Endodermal cell (in vitro differentiated cells): ENCODE data around the gene EXD3. TPM values are rescaled to one million over a fixed set of nuclear protein-coding genes. Genes with fewer than 3 reads are reported as not detected.
A peak's percentile ranks its signal among the peaks of the same experiment; 100 is the strongest.

Experiments used
- DNase-seq: peaks from one replicate; pipeline ENCODE4 v3.0.0-alpha.2; 2017
- H3K27ac ChIP-seq: 2 replicates; pipeline ENCODE4 v1.5.1; 2013; ENCODE audit warnings: mild to moderate bottlenecking, low read depth, low read length, moderate library complexity
- H3K27me3 ChIP-seq: 2 replicates; pipeline ENCODE4 v1.6.1; 2013; ENCODE audit warnings: mild to moderate bottlenecking, low read length, moderate library complexity; ENCODE audit not compliant: insufficient read depth, control insufficient read depth, poor library complexity, severe bottlenecking
- H3K36me3 ChIP-seq: 2 replicates; pipeline ENCODE4 v1.7.0; 2013; ENCODE audit warnings: mild to moderate bottlenecking, low read length, moderate library complexity; ENCODE audit not compliant: control insufficient read depth, insufficient read depth
- H3K4me1 ChIP-seq: one replicate; pipeline ENCODE4 v1.7.0; 2013; ENCODE audit warnings: low read length; ENCODE audit not compliant: control insufficient read depth, insufficient read depth
- H3K4me3 ChIP-seq: 2 replicates; pipeline ENCODE4 v1.5.1; 2013; ENCODE audit warnings: mild to moderate bottlenecking, low read length, moderate library complexity
- H3K9ac ChIP-seq: 2 replicates; pipeline ENCODE4 v1.6.1; 2013; ENCODE audit warnings: mild to moderate bottlenecking, low read length, moderate library complexity; ENCODE audit not compliant: poor library complexity, severe bottlenecking; ENCODE audit errors: extremely low read depth
- H3K9me3 ChIP-seq: 2 replicates; pipeline ENCODE4 v1.6.1; 2013; ENCODE audit warnings: mild to moderate bottlenecking, low read length, moderate library complexity; ENCODE audit not compliant: control insufficient read depth
- H3K27ac Mint-ChIP-seq: 2 replicates; pipeline ENCODE4 v1.8.0; 2020; ENCODE audit warnings: mixed read lengths
- H3K27me3 Mint-ChIP-seq: 2 replicates; pipeline ENCODE4 v1.8.0; 2021; ENCODE audit warnings: mild to moderate bottlenecking, mixed read lengths; ENCODE audit not compliant: insufficient read depth
- H3K36me3 Mint-ChIP-seq: 2 replicates; pipeline ENCODE4 v1.8.0; 2020; ENCODE audit warnings: low read depth, mixed read lengths
- H3K4me1 Mint-ChIP-seq: 2 replicates; pipeline ENCODE4 v1.8.0; 2020; ENCODE audit warnings: mixed read lengths
- H3K4me3 Mint-ChIP-seq: 2 replicates; pipeline ENCODE4 v1.8.0; 2020; ENCODE audit warnings: mild to moderate bottlenecking, moderate library complexity, mixed read lengths
- H3K9me3 Mint-ChIP-seq: 2 replicates; pipeline ENCODE4 v1.8.0; 2020; ENCODE audit warnings: mild to moderate bottlenecking, mixed read lengths
- WGBS, 2 experiments: methylation state at CpG; one replicate each; pipeline versions ENCODE4 v1.1.5 to v1.1.7; 2013; ENCODE audit warnings: missing lambda C conversion rate in 2 of 2, mixed read lengths in 1 of 2; ENCODE audit not compliant: insufficient coverage in 1 of 2, insufficient read length in 1 of 2; 5-methylcytosine and 5-hydroxymethylcytosine counted together
- total RNA-seq, 2 donors: library from RNA; stranded (reverse); fragmentation: NEBNext Ultra II Directional in 1 of 2; extraction: Animal tissue kit (Norgen Biotek cat#: 25700) in 1 of 2; gene quantifications; 2 replicates in 1 of 2; 3 replicates in 1 of 2; pipeline ENCODE4 v1.2.1, GENCODE V29; 2021
- TF ChIP-seq, protein P1 (sequence below): fragments of 200-600 bp; sonication (generic); conservative IDR thresholded peaks from 2 replicates; pipeline ENCODE4 v1.5.0; 2021; ENCODE audit warnings: antibody characterized with exemption, mild to moderate bottlenecking

The EXD3 gene
- total RNA-seq, 2 donors from 2014 or later: 15.5 to 31.0 TPM

DNA sequence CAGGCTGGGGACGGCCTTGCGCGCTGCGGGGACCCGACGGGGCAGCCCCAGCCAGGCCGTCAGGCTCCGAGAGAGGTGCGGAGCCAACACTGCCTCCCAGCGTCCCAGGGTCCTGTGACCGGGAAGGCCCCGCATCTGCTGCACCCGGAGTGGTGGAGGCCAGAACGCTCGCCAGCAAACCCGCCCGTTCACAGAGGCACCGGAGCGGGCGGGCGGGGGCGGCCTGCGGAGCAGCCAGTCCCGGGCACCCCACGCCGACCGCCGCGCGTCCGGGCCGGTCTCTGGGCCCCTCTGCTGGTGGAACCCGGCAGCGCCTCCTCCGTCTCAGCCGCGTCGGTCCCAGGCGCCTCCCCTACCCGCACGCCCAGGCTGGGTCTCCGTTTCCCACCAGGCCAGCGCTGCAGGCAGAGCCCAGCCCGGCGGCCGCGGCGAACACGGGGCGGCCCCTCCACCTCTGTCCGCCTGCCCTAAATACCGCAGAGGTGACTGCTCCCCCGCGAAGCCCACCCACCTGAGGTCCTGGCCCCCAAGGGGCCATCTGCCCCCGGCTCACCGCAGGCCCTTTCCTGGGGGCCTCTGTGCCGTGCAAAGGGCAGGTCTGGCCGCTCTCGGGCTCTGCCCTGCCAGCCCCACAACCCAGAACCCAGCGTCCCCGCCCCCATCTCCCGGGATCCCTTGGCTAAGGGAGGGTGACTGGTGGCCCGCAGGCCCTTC is 15.9 kb downstream of the EXD3 start:
- no peak overlapping the region for H3K4me3 ChIP-seq

DNA sequence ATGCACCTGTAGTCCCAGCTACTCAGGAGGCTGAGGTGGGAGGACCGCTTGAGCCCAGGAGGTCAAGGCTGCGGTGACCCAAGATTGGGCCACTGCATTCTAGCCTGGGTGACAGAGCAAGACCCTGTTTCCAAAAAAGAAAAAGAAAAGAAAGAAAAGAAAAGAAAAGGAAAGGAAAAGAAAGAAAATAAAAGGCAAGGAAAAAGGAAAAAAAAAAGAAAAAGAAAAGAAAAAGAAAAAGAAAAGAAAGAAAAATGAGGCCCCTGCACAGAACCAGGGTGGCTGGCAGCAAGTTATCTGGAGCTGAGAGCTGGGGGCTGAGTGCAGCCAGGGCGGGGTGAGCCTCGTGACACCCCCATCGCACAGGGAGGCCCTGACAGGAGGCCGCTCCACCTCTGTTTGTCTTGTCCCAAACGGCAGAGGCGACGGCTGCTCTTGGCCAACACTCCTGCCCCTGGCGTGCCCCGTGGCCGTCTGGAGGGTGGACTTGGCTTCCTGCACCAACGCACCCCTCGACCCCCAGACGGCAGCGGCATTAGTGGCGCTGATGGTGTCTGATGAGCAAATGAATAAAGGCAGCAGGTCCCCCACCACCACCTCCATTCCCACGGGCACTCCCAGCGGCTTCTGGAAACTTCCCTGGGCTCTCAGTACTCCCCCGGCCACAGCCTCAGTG is 16.7 kb downstream of the EXD3 start:
- Mint-ChIP-seq H3K36me3 (peaks cover 12% of the 10 kb centered on the region), H3K4me3 (no peak overlapping the region), H3K27ac (no peak overlapping the region), H3K9me3 (peaks cover 15% of the 10 kb centered on the region), H3K4me1 (no peaks in the 10 kb centered on the region), H3K27me3 (peaks cover 5% of the 10 kb centered on the region)
- H3K4me3 ChIP-seq: no peak overlapping the region
- no peaks in the 10 kb centered on the region for H3K9me3 ChIP-seq
- TF ChIP-seq, protein P1, sequence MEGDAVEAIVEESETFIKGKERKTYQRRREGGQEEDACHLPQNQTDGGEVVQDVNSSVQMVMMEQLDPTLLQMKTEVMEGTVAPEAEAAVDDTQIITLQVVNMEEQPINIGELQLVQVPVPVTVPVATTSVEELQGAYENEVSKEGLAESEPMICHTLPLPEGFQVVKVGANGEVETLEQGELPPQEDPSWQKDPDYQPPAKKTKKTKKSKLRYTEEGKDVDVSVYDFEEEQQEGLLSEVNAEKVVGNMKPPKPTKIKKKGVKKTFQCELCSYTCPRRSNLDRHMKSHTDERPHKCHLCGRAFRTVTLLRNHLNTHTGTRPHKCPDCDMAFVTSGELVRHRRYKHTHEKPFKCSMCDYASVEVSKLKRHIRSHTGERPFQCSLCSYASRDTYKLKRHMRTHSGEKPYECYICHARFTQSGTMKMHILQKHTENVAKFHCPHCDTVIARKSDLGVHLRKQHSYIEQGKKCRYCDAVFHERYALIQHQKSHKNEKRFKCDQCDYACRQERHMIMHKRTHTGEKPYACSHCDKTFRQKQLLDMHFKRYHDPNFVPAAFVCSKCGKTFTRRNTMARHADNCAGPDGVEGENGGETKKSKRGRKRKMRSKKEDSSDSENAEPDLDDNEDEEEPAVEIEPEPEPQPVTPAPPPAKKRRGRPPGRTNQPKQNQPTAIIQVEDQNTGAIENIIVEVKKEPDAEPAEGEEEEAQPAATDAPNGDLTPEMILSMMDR: no peak
- no peaks in the 10 kb centered on the region for H3K4me1 ChIP-seq
- no peak overlapping the region for H3K27ac ChIP-seq
- no peaks in the 10 kb centered on the region for H3K27me3 ChIP-seq
- H3K36me3 ChIP-seq: no peaks in the 10 kb centered on the region
- H3K9ac ChIP-seq: no peak overlapping the region
- no peak for DNase-seq
- 86 to 87% methylated on average over 14 to 20 of the region's 20 CpGs for WGBS, 2 experiments

More for the DNA sequence above, 15.9 kb downstream of the EXD3 start:
- Histone ChIP-seq H3K4me1 (no peaks in the 10 kb centered on the region), H3K27ac (no peak overlapping the region), H3K9me3 (no peaks in the 10 kb centered on the region), H3K27me3 (no peaks in the 10 kb centered on the region), H3K36me3 (no peaks in the 10 kb centered on the region), H3K9ac (no peak overlapping the region)
- H3K4me3 Mint-ChIP-seq: no peak overlapping the region
- WGBS, 2 experiments: 13 to 16% methylated on average over 27 to 63 of the region's 63 CpGs
- H3K4me1 Mint-ChIP-seq: no peaks in the 10 kb centered on the region
- peaks cover 7% of the 10 kb centered on the region for H3K9me3 Mint-ChIP-seq
- H3K27ac Mint-ChIP-seq: no peak overlapping the region
- H3K36me3 Mint-ChIP-seq: peaks cover 9% of the 10 kb centered on the region
- peak; percentile 94 for DNase-seq
- H3K27me3 Mint-ChIP-seq: peaks cover 5% of the 10 kb centered on the region
- TF ChIP-seq, protein P1: peak; percentile 92

DNA sequence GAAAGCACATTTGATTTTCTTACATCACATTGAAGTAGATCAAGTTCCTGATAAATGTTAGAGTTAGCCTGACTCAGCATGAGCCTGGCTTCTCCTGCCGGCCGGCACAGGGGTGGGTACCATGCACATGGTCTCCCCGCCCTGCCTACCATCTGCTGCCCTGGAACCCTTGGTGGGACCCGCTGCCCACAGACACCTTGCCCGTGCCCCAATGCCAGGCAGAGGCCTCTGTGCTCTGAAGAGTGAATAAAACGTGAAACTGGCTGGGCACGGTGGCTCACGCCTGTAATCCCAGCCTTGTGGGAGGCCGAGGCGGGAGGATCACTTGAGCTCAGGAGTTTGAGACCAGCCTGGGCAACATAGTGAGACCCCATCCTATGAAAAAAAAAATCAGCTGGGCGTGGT is 17.3 kb downstream of the EXD3 start:
- no peaks in the 10 kb centered on the region for H3K27me3 ChIP-seq
- Mint-ChIP-seq H3K4me3 (no peak overlapping the region), H3K27ac (no peak overlapping the region), H3K27me3 (peaks cover 5% of the 10 kb centered on the region), H3K36me3 (peaks cover 12% of the 10 kb centered on the region), H3K9me3 (peaks cover 17% of the 10 kb centered on the region), H3K4me1 (no peaks in the 10 kb centered on the region)
- H3K4me1 ChIP-seq: no peaks in the 10 kb centered on the region
- H3K4me3 ChIP-seq: no peak overlapping the region
- TF ChIP-seq, protein P1: no peak
- no peak overlapping the region for H3K27ac ChIP-seq
- DNase-seq: no peak
- 94 to 95% methylated on average over 10 to 11 of the region's 11 CpGs for WGBS, 2 experiments
- H3K36me3 ChIP-seq: no peaks in the 10 kb centered on the region
- no peaks in the 10 kb centered on the region for H3K9me3 ChIP-seq
- no peak overlapping the region for H3K9ac ChIP-seq
